Sigmoid colon (tissue), 3 donors: Measurements from ENCODE around the gene DUS1L.

Experiments used
- CTCF ChIP-seq, 4 experiments: fragments of 450-650 bp in 3 of 4; fragments of 200-600 bp in 1 of 4; IDR thresholded peaks; one replicate each; pipeline ENCODE4 v1.5.1; 2016 to 2019; ENCODE audit warnings: antibody characterized with exemption in 4 of 4, mild to moderate bottlenecking in 3 of 4, moderate library complexity in 2 of 4
- POLR2A ChIP-seq, 2 donors: fragments of 450-650 bp; IDR thresholded peaks; one replicate each; pipeline ENCODE4 v1.6.1; 2016; ENCODE audit warnings: antibody characterized with exemption in 2 of 2, mild to moderate bottlenecking in 2 of 2, moderate library complexity in 2 of 2

DNA sequence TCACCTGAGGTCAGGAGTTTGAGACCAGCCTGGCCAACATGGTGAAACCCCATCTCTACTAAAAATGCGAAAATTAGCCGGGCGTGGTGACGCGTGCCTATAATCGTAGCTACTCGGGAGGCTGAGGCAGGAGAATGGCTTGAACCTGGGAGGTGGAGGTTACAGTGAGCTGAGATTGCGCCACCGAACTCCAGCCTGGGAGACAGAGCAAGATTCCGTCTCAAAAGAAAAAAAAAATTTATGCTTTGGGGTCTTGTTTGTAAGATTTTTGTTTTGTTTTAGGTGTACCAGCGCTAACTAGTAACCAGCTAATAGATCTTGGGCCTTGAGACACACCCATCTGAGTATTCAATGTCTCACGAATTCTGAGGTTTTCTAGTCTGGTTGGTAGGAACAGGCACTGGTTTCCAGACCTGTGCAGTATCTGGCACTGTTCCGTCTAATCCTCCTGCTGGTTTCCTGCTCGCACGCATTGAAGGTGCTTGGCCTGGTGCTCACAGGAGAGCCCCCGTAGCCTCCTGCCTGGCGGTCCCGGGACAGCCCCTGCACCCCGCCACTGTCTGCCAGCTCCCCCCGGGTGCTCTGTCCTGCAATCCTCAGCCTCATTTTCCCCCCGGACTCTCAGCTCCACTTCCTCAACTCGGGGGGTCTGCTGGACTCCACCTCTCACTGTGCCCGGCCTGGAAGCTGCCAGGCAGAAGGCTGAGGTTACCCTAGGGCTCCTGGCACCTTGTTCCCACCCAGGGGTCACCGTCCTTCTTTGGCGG is 10.6 kb upstream of the DUS1L start:
- TF ChIP-seq CTCF (IDR thresholded peaks at IDR 0.05) (no peak), POLR2A (IDR thresholded peaks at IDR 0.05) (no peak)
